IPS-18a (cell line): ENCODE results near the gene APBA2.

Experiments
- H3K27ac ChIP-seq: one replicate; pipeline ENCODE4 v1.5.1; 2013; ENCODE audit warnings: low read length
- H3K27me3 ChIP-seq: one replicate; pipeline ENCODE4 v1.6.1; 2013; ENCODE audit warnings: mild to moderate bottlenecking, low read length; ENCODE audit not compliant: control insufficient read depth, insufficient read depth
- H3K36me3 ChIP-seq: one replicate; pipeline ENCODE4 v1.6.1; 2013; ENCODE audit warnings: low read depth, low read length; ENCODE audit not compliant: control insufficient read depth
- H3K4me1 ChIP-seq: one replicate; pipeline ENCODE4 v1.6.1; 2013; ENCODE audit warnings: low read depth, low read length; ENCODE audit not compliant: control insufficient read depth
- H3K4me3 ChIP-seq: one replicate; pipeline ENCODE4 v1.5.1; 2013; ENCODE audit warnings: low read length
- H3K9ac ChIP-seq: one replicate; pipeline ENCODE4 v1.6.1; 2013; ENCODE audit warnings: mild to moderate bottlenecking, low read length, moderate library complexity
- H3K9me3 ChIP-seq: one replicate; pipeline ENCODE4 v1.6.1; 2013; ENCODE audit warnings: low read depth, low read length; ENCODE audit not compliant: control insufficient read depth

APBA2 gene

GRCh38 chr15:29078541-29078940 is 192.8 kb downstream of the APBA2 start:
- H3K9ac ChIP-seq = no peak overlapping the region
- no peaks in the 10 kb centered on the region for H3K4me1 ChIP-seq
- no peaks in the 10 kb centered on the region for H3K9me3 ChIP-seq
- no peaks in the 10 kb centered on the region for H3K36me3 ChIP-seq
- H3K27ac ChIP-seq = no peak overlapping the region
- no peaks in the 10 kb centered on the region for H3K27me3 ChIP-seq
- no peak overlapping the region for H3K4me3 ChIP-seq

GRCh38 chr15:29079479-29079878 is 193.7 kb downstream of the APBA2 start:
- H3K4me1 ChIP-seq = no peaks in the 10 kb centered on the region
- no peaks in the 10 kb centered on the region for H3K9me3 ChIP-seq
- no peak overlapping the region for H3K4me3 ChIP-seq
- H3K36me3 ChIP-seq = no peaks in the 10 kb centered on the region
- no peaks in the 10 kb centered on the region for H3K27me3 ChIP-seq
- H3K27ac ChIP-seq = no peak overlapping the region
- H3K9ac ChIP-seq = no peak overlapping the region

- H3K9ac ChIP-seq = no peak overlapping the region
- H3K27ac ChIP-seq = no peak overlapping the region
- no peaks in the 10 kb centered on the region for H3K27me3 ChIP-seq
- no peaks in the 10 kb centered on the region for H3K9me3 ChIP-seq
- no peaks in the 10 kb centered on the region for H3K36me3 ChIP-seq
- H3K4me3 ChIP-seq = no peak overlapping the region
- peaks cover 6% of the 10 kb centered on the region for H3K4me1 ChIP-seq
Observed at GRCh38 chr15:29081781-29082180, 196.0 kb downstream of the APBA2 start.

GRCh38 chr15:29083161-29083560 is 197.4 kb downstream of the APBA2 start:
- Histone ChIP-seq H3K27ac (no peak overlapping the region), H3K9ac (no peak overlapping the region), H3K36me3 (no peaks in the 10 kb centered on the region), H3K27me3 (no peaks in the 10 kb centered on the region), H3K4me1 (peaks cover 6% of the 10 kb centered on the region), H3K9me3 (no peaks in the 10 kb centered on the region), H3K4me3 (no peak overlapping the region)

- peaks cover 6% of the 10 kb centered on the region for H3K4me1 ChIP-seq
- H3K9ac ChIP-seq = no peak overlapping the region
- no peak overlapping the region for H3K4me3 ChIP-seq
- no peaks in the 10 kb centered on the region for H3K36me3 ChIP-seq
- no peaks in the 10 kb centered on the region for H3K9me3 ChIP-seq
- no peak overlapping the region for H3K27ac ChIP-seq
- no peaks in the 10 kb centered on the region for H3K27me3 ChIP-seq
Observed at GRCh38 chr15:29083858-29084257, 198.1 kb downstream of the APBA2 start.

GRCh38 chr15:29086001-29086400 is 200.2 kb downstream of the APBA2 start:
- no peak overlapping the region for H3K4me3 ChIP-seq
- peaks cover 6% of the 10 kb centered on the region for H3K4me1 ChIP-seq
- H3K27ac ChIP-seq = no peak overlapping the region
- H3K36me3 ChIP-seq = no peaks in the 10 kb centered on the region
- H3K9ac ChIP-seq = no peak overlapping the region
- no peaks in the 10 kb centered on the region for H3K9me3 ChIP-seq
- no peaks in the 10 kb centered on the region for H3K27me3 ChIP-seq

- H3K36me3 ChIP-seq = no peaks in the 10 kb centered on the region
- H3K4me3 ChIP-seq = no peak overlapping the region
- no peak overlapping the region for H3K27ac ChIP-seq
- peaks cover 6% of the 10 kb centered on the region for H3K4me1 ChIP-seq
- no peaks in the 10 kb centered on the region for H3K9me3 ChIP-seq
- H3K9ac ChIP-seq = no peak overlapping the region
- no peaks in the 10 kb centered on the region for H3K27me3 ChIP-seq
Observed at GRCh38 chr15:29086891-29087290, 201.1 kb downstream of the APBA2 start.

GRCh38 chr15:29087521-29088285 is 201.9 kb downstream of the APBA2 start:
- Histone ChIP-seq H3K4me1 (peaks cover 6% of the 10 kb centered on the region), H3K4me3 (no peak overlapping the region), H3K9me3 (no peaks in the 10 kb centered on the region), H3K27ac (no peak overlapping the region), H3K9ac (no peak overlapping the region), H3K36me3 (no peaks in the 10 kb centered on the region), H3K27me3 (no peaks in the 10 kb centered on the region)

- Histone ChIP-seq H3K27ac (no peak overlapping the region), H3K36me3 (no peaks in the 10 kb centered on the region), H3K9me3 (no peaks in the 10 kb centered on the region), H3K27me3 (no peaks in the 10 kb centered on the region), H3K9ac (no peak overlapping the region), H3K4me3 (no peak overlapping the region), H3K4me1 (peaks cover 6% of the 10 kb centered on the region)
Observed at GRCh38 chr15:29088666-29089065, 202.9 kb downstream of the APBA2 start.

GRCh38 chr15:29089731-29090616 is 204.2 kb downstream of the APBA2 start:
- Histone ChIP-seq H3K4me3 (no peak overlapping the region), H3K4me1 (peaks cover 6% of the 10 kb centered on the region), H3K27ac (no peak overlapping the region), H3K9me3 (no peaks in the 10 kb centered on the region), H3K9ac (no peak overlapping the region), H3K27me3 (no peaks in the 10 kb centered on the region), H3K36me3 (no peaks in the 10 kb centered on the region)

GRCh38 chr15:29090617-29091466 is 205.1 kb downstream of the APBA2 start:
- Histone ChIP-seq H3K36me3 (no peaks in the 10 kb centered on the region), H3K9ac (no peak overlapping the region), H3K27me3 (no peaks in the 10 kb centered on the region), H3K4me1 (peaks cover 3% of the 10 kb centered on the region), H3K4me3 (no peak overlapping the region), H3K27ac (no peak overlapping the region), H3K9me3 (no peaks in the 10 kb centered on the region)
